H1 (cell line): ENCODE data around the gene PTPRF. TPM values are rescaled to one million over a fixed set of nuclear protein-coding genes. Genes with fewer than 3 reads are reported as not detected.

ENCODE experiments used
- CTCF ChIA-PET: fragments of 300-600 bp; sonication (Branson Sonifier 250); formaldehyde crosslinking; loops from one replicate; lab custom pipeline; 2021; ENCODE audit not compliant: partially characterized antibody; lab: Charles Lee
- POLR2A ChIA-PET: fragments of 300-600 bp; sonication (Branson Sonifier 250); formaldehyde crosslinking; loops from one replicate; lab custom pipeline; 2021; ENCODE audit warnings: inconsistent platforms; ENCODE audit not compliant: partially characterized antibody; lab: Charles Lee
- DNase-seq, 2 experiments: peaks; one replicate each; pipeline versions ENCODE4 v3.0.0 to v3.0.0-alpha.2; 2010 to 2022; ENCODE audit warnings: low spot score in 2 of 2, low read depth in 1 of 2, mixed read lengths in 1 of 2
- FAIRE-seq: peaks from 2 replicates; lab custom pipeline; 2011; peaks lifted over from hg19 to GRCh38; lab: Jason Lieb, UNC
- H2AFZ ChIP-seq: 2 replicates; pipeline ENCODE4 v1.8.1; 2012; ENCODE audit warnings: low read length, inconsistent platforms
- H2AK5ac ChIP-seq: 2 replicates; pipeline ENCODE4 v1.6.1; 2013; ENCODE audit warnings: low read depth, low read length
- H2BK120ac ChIP-seq: replicated peaks from 2 replicates; pipeline ENCODE3; 2013; ENCODE audit warnings: low read depth, low read length, inconsistent platforms
- H2BK12ac ChIP-seq: 2 replicates; pipeline ENCODE4 v1.6.1; 2013; ENCODE audit warnings: low read depth, low read length
- H2BK15ac ChIP-seq: 2 replicates; pipeline ENCODE4 v1.6.1; 2013; ENCODE audit warnings: low read length
- H2BK20ac ChIP-seq: 2 replicates; pipeline ENCODE4 v1.6.1; 2013; ENCODE audit warnings: low read length
- H2BK5ac ChIP-seq: 2 replicates; pipeline ENCODE4 v1.6.1; 2013; ENCODE audit warnings: low read depth, low read length
- H3K14ac ChIP-seq: 2 replicates; pipeline ENCODE4 v1.6.1; 2013; ENCODE audit warnings: inconsistent platforms; ENCODE audit not compliant: insufficient read length
- H3K18ac ChIP-seq: 2 replicates; pipeline ENCODE4 v1.6.1; 2013; ENCODE audit warnings: low read length; ENCODE audit errors: extremely low read depth
- H3K23ac ChIP-seq: 2 replicates; pipeline ENCODE4 v1.6.1; 2013; ENCODE audit warnings: inconsistent platforms; ENCODE audit not compliant: insufficient read length
- H3K23me2 ChIP-seq: 2 replicates; pipeline ENCODE4 v1.6.1; 2013; ENCODE audit warnings: low read depth, low read length
- H3K27ac ChIP-seq: 2 replicates; pipeline ENCODE4 v1.6.1; 2011; ENCODE audit warnings: low read depth, low read length, inconsistent platforms
- H3K27me3 ChIP-seq, 4 experiments: replicated peaks in 1 of 4; 1 replicate in 1 of 4; 2 replicates in 3 of 4; pipeline versions ENCODE4 v1.6.1 to v1.8.1; 2011 to 2013; ENCODE audit warnings: low read length in 3 of 4, mild to moderate bottlenecking in 3 of 4, inconsistent platforms in 2 of 4, mixed read lengths in 2 of 4, moderate library complexity in 1 of 4; ENCODE audit not compliant: control insufficient read depth in 3 of 4, insufficient read depth in 3 of 4; ENCODE audit errors: extremely low read depth in 1 of 4
- H3K36me3 ChIP-seq, 4 experiments: 2 replicates each; pipeline versions ENCODE4 v1.6.1 to v1.8.1; 2011 to 2013; ENCODE audit warnings: mild to moderate bottlenecking in 4 of 4, low read length in 3 of 4, moderate library complexity in 2 of 4, control low read depth in 1 of 4, inconsistent platforms in 1 of 4; ENCODE audit not compliant: insufficient read depth in 4 of 4, control insufficient read depth in 2 of 4
- H3K4ac ChIP-seq: replicated peaks from 2 replicates; pipeline ENCODE3; 2013; ENCODE audit warnings: low read length, low read depth, mixed read lengths, inconsistent platforms; ENCODE audit not compliant: insufficient read length
- H3K4me1 ChIP-seq, 4 experiments: replicated peaks in 1 of 4; 1 replicate in 1 of 4; 2 replicates in 3 of 4; pipeline versions ENCODE4 v1.6.1 to v1.8.1; 2011 to 2013; ENCODE audit warnings: low read length in 3 of 4, inconsistent platforms in 2 of 4, mixed read lengths in 1 of 4; ENCODE audit not compliant: insufficient read depth in 4 of 4, control insufficient read depth in 3 of 4
- H3K4me2 ChIP-seq, 2 experiments: 2 replicates each; pipeline versions ENCODE4 v1.6.1 to v1.8.1; 2011 to 2013; ENCODE audit warnings: low read depth in 2 of 2, low read length in 2 of 2, control low read depth in 1 of 2, inconsistent platforms in 1 of 2, mild to moderate bottlenecking in 1 of 2; ENCODE audit not compliant: insufficient read depth in 1 of 2
- H3K4me3 ChIP-seq, 4 experiments: fragments of 200-600, 300-600 bp in 1 of 4; sonication (generic), shearing (Covaris generic), sonication (Bioruptor Twin) in 1 of 4; 2 replicates each; pipeline versions ENCODE4 v1.5.1 to v1.8.1; 2011 to 2016; ENCODE audit warnings: low read length in 4 of 4, low read depth in 3 of 4, control low read depth in 2 of 4, inconsistent platforms in 2 of 4, mild to moderate bottlenecking in 2 of 4, mixed read lengths in 1 of 4, moderate library complexity in 1 of 4; ENCODE audit not compliant: insufficient read depth in 2 of 4; ENCODE audit errors: extremely low read depth in 1 of 4
- H3K56ac ChIP-seq: replicated peaks from 2 replicates; pipeline ENCODE3; 2013; ENCODE audit warnings: low read depth, mild to moderate bottlenecking, mixed read lengths, low read length, inconsistent platforms; ENCODE audit not compliant: insufficient read length
- H3K79me1 ChIP-seq: 2 replicates; pipeline ENCODE4 v1.6.1; 2013; ENCODE audit warnings: low read depth, low read length, control low read depth
- H3K79me2 ChIP-seq, 2 experiments: 2 replicates each; pipeline versions ENCODE4 v1.6.1 to v1.8.1; 2012 to 2013; ENCODE audit warnings: low read length in 2 of 2, mild to moderate bottlenecking in 2 of 2, inconsistent platforms in 1 of 2; ENCODE audit not compliant: insufficient read depth in 2 of 2, control insufficient read depth in 1 of 2
- H3K9ac ChIP-seq, 4 experiments: replicated peaks in 1 of 4; 1 replicate in 1 of 4; 2 replicates in 3 of 4; pipeline versions ENCODE4 v1.6.1 to v1.8.1; 2011 to 2013; ENCODE audit warnings: low read depth in 3 of 4, low read length in 3 of 4, control low read depth in 2 of 4, mild to moderate bottlenecking in 2 of 4, moderate library complexity in 2 of 4, inconsistent platforms in 1 of 4; ENCODE audit errors: extremely low read depth in 1 of 4
- H3K9me3 ChIP-seq, 2 experiments: 2 replicates each; pipeline versions ENCODE4 v1.6.1 to v1.8.1; 2012 to 2013; ENCODE audit warnings: mild to moderate bottlenecking in 2 of 2, moderate library complexity in 2 of 2, control low read depth in 1 of 2, inconsistent platforms in 1 of 2, low read depth in 1 of 2, low read length in 1 of 2, mixed read lengths in 1 of 2; ENCODE audit not compliant: insufficient read depth in 2 of 2
- H4K20me1 ChIP-seq, 2 experiments: replicated peaks in 1 of 2; 2 replicates each; pipeline versions ENCODE3 to v1.8.1; 2011 to 2013; ENCODE audit warnings: inconsistent platforms in 2 of 2, low read length in 2 of 2, mild to moderate bottlenecking in 1 of 2; ENCODE audit not compliant: insufficient read depth in 2 of 2, control insufficient read depth in 1 of 2
- H4K5ac ChIP-seq: 2 replicates; pipeline ENCODE4 v1.6.1; 2013; ENCODE audit warnings: low read length, low read depth, mixed read lengths, inconsistent platforms; ENCODE audit not compliant: insufficient read length
- H4K8ac ChIP-seq: 2 replicates; pipeline ENCODE4 v1.8.0; 2013; ENCODE audit warnings: mild to moderate bottlenecking, moderate library complexity, low read length, inconsistent platforms; ENCODE audit not compliant: insufficient read depth; ENCODE audit errors: extremely low read depth
- H4K91ac ChIP-seq: replicated peaks from 2 replicates; pipeline ENCODE3; 2013; ENCODE audit warnings: low read length, mixed read lengths, inconsistent platforms; ENCODE audit not compliant: insufficient read length
- BACH1 ChIP-seq: IDR thresholded peaks from 2 replicates; pipeline ENCODE4 v1.6.1; 2012; ENCODE audit warnings: low read length, improper control_type of control experiment
- BCL11A ChIP-seq, 2 experiments: IDR thresholded peaks; one replicate each; pipeline ENCODE4 v1.6.1; 2011; ENCODE audit warnings: low read depth in 2 of 2, low read length in 2 of 2, mild to moderate bottlenecking in 2 of 2
- CREB1 ChIP-seq: IDR thresholded peaks from 2 replicates; pipeline ENCODE4 v1.6.1; 2012; ENCODE audit warnings: inconsistent platforms
- E2F6 ChIP-seq: IDR thresholded peaks from 2 replicates; pipeline ENCODE4 v1.6.1; 2012; ENCODE audit warnings: inconsistent platforms
- EGR1 ChIP-seq: IDR thresholded peaks from 2 replicates; pipeline ENCODE4 v1.6.1; 2011; ENCODE audit warnings: low read depth, low read length, borderline replicate concordance
- EP300 ChIP-seq, 2 experiments: IDR thresholded peaks; 1 replicate in 1 of 2; 2 replicates in 1 of 2; pipeline ENCODE4 v1.6.1; 2011 to 2012; ENCODE audit warnings: low read depth in 2 of 2, low read length in 2 of 2, mild to moderate bottlenecking in 2 of 2, borderline replicate concordance in 1 of 2, inconsistent platforms in 1 of 2, moderate library complexity in 1 of 2
- FOSL1 ChIP-seq: IDR thresholded peaks from 2 replicates; pipeline ENCODE4 v1.6.1; 2011; ENCODE audit warnings: mild to moderate bottlenecking, low read depth, low read length, moderate library complexity; ENCODE audit not compliant: insufficient read depth
- GTF2F1 ChIP-seq: IDR thresholded peaks from 2 replicates; pipeline ENCODE4 v1.6.1; 2012; ENCODE audit warnings: low read depth, low read length, improper control_type of control experiment, borderline replicate concordance
- HDAC2 ChIP-seq, 2 experiments: fragments of 300-600 bp in 1 of 2; sonication (generic) in 1 of 2; IDR thresholded peaks; 2 replicates each; pipeline ENCODE4 v1.6.1; 2011 to 2012; ENCODE audit warnings: low read depth in 2 of 2, low read length in 2 of 2, mild to moderate bottlenecking in 2 of 2, moderate library complexity in 2 of 2, borderline replicate concordance in 1 of 2, inconsistent platforms in 1 of 2
- HDAC6 ChIP-seq: IDR thresholded peaks from one replicate; pipeline ENCODE4 v1.7.1; 2012; ENCODE audit warnings: low read depth, mild to moderate bottlenecking, inconsistent platforms, low read length, moderate library complexity
- SP2 ChIP-seq: IDR thresholded peaks from 2 replicates; pipeline ENCODE4 v1.6.1; 2012; ENCODE audit warnings: mild to moderate bottlenecking, low read length, inconsistent platforms
- TAF1 ChIP-seq: IDR thresholded peaks from 2 replicates; pipeline ENCODE4 v1.6.1; 2011; ENCODE audit warnings: mild to moderate bottlenecking, low read depth, low read length
- TAF7 ChIP-seq: optimal IDR thresholded peaks from 2 replicates; pipeline ENCODE3; 2011; ENCODE audit warnings: low read depth, mild to moderate bottlenecking, inconsistent platforms, low read length, moderate library complexity, borderline replicate concordance
- WGBS, 2 experiments: shearing (Covaris generic) in 1 of 2; methylation state at CpG; one replicate each; pipeline versions ENCODE4 v1.1.6 to v1.1.7; 2013 to 2015; ENCODE audit warnings: low lambda C conversion rate in 2 of 2, mixed read lengths in 2 of 2, inconsistent platforms in 1 of 2, low coverage in 1 of 2, missing lambda C conversion rate in 1 of 2; ENCODE audit not compliant: insufficient replicate concordance in 2 of 2, insufficient coverage in 1 of 2, insufficient read length in 1 of 2; ENCODE audit errors: extremely low coverage in 1 of 2, missing lambda C conversion rate in 1 of 2; 5-methylcytosine and 5-hydroxymethylcytosine counted together
- polyA plus RNA-seq, 7 experiments: library from polyadenylated mRNA; depleted of rRNA in 3 of 7; stranded (reverse) in 5 of 7; unstranded in 2 of 7; fragments of >200 nt in 5 of 7; fragments of 200-250 nt in 2 of 7; gene quantifications; 1 replicate in 5 of 7; 2 replicates in 1 of 7; 4 replicates in 1 of 7; pipeline versions ENCODE4 v1.2.1 to v1.2.3, GENCODE V29; 2011 to 2013; ENCODE audit warnings: missing spikeins in 2 of 7, mixed read lengths in 2 of 7
- total RNA-seq: library from RNA; stranded (reverse); fragmentation: NEBNext Ultra II Directional; extraction: Animal tissue kit (Norgen Biotek cat#: 25700); gene quantifications from 2 replicates; pipeline ENCODE4 v1.2.1, GENCODE V29; 2021

Gene PTPRF
- total and polyA plus RNA-seq, 2 of the 8 experiments (the other 6 are each of a cell fraction or from before 2014, with no cell fraction given) = 136 to 231 TPM

DNA sequence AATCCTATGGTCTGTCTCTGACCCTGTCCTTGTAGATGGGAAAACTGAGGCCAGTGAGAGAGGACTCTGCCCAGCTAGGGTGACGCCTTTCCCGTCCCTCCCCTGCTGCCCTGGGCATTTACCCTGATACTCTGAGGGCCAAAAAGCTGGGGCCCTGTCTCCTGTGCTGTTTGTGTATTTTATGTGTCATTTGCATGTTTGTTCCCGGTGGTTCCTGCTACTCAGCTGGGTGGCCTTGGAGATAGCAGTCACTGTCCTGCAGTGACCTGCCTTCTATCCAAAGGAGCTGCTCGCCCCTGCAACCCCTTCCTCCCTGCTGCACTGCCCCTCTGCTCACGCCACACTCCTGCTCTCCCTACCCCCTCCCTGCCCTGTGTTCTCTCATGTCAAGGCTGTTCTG lies 78.1 kb downstream of the PTPRF start:
- Histone ChIP-seq H3K14ac (no peak overlapping the region), H3K79me1 (no peaks in the 10 kb centered on the region), H3K4me1 (no peaks in the 10 kb centered on the region), H2BK12ac (no peak overlapping the region), H3K4ac (no peak overlapping the region), H3K18ac (no peak overlapping the region), H2BK120ac (no peak overlapping the region), H3K56ac (no peak overlapping the region), H3K36me3 (peaks cover 37 to 61% (median 58%) of the 10 kb centered on the region in 4 experiments), H3K9ac (no peak overlapping the region), H3K23ac (no peak overlapping the region), H3K79me2 (no peaks in the 10 kb centered on the region), H3K9me3 (no peaks in the 10 kb centered on the region), H3K27ac (no peak overlapping the region), H3K27me3 (no peaks in the 10 kb centered on the region), H4K8ac (no peak overlapping the region), H4K20me1 (peaks cover 0 to 13% of the 10 kb centered on the region in 2 experiments), H2AFZ (no peak overlapping the region), H2AK5ac (no peak overlapping the region), H2BK20ac (no peak overlapping the region), H3K23me2 (no peaks in the 10 kb centered on the region), H2BK15ac (no peak overlapping the region), H4K91ac (no peak overlapping the region), H3K4me3 (no peak overlapping the region), H2BK5ac (no peak overlapping the region), H3K4me2 (no peak overlapping the region), H4K5ac (no peak overlapping the region)
- CTCF ChIA-PET = no interaction called here
- POLR2A ChIA-PET = interaction anchor here (0.7 to 1.2 kb wide), 2 partner anchors 10 to 59 kb away, joined by 3 to 4 read pairs; no protein-coding TSS in a partner anchor
- no peak for FAIRE-seq
- WGBS, 2 experiments = 95% methylated on average over 5 of the region's 5 CpGs; no CpG with 5 or more reads in 1 of the 2 experiments
- DNase-seq = no peak
- TF ChIP-seq BACH1 (no peak), EP300 (IDR thresholded peaks at IDR 0.05; ENCODE audit: borderline replicate concordance in 1 of 2, low read depth in 2 of 2, low read length in 2 of 2) (no peak), EGR1 (no peak), SP2 (no peak), CREB1 (no peak), HDAC2 (IDR thresholded peaks at IDR 0.05; ENCODE audit: borderline replicate concordance in 1 of 2, low read depth in 2 of 2, low read length in 2 of 2) (no peak), E2F6 (no peak), FOSL1 (no peak), HDAC6 (no peak), GTF2F1 (no peak), TAF7 (no peak), BCL11A (IDR thresholded peaks at IDR 0.05; ENCODE audit: low read depth in 2 of 2, low read length in 2 of 2) (no peak), TAF1 (no peak)
